G401.6 (cell line): Measurements from ENCODE around the gene ZNF444.
A peak's percentile ranks its signal among the peaks of the same experiment; 100 is the strongest.

Experiments used
- FAIRE-seq: peaks from 2 replicates; lab custom pipeline; 2012; peaks lifted over from hg19 to GRCh38; lab: Jason Lieb, UNC

The ZNF444 gene

GRCh38 chr19:56107626-56108351 is 33.3 kb upstream of the ZNF444 start:
- no peak for FAIRE-seq

GRCh38 chr19:56108447-56109195 is 32.5 kb upstream of the ZNF444 start:
- no peak for FAIRE-seq

- FAIRE-seq, result no peak
These were observed 31.9 kb upstream of the ZNF444 start for GRCh38 chr19:56109226-56109625.

- no peak for FAIRE-seq
These were observed 30.3 kb upstream of the ZNF444 start for GRCh38 chr19:56110515-56111448.

GRCh38 chr19:56111601-56112312 is 29.3 kb upstream of the ZNF444 start:
- no peak for FAIRE-seq

GRCh38 chr19:56112313-56112709 is 28.8 kb upstream of the ZNF444 start:
- no peak for FAIRE-seq

GRCh38 chr19:56113074-56113632 is 27.9 kb upstream of the ZNF444 start:
- no peak for FAIRE-seq

- no peak for FAIRE-seq
These were observed 26.9 kb upstream of the ZNF444 start for GRCh38 chr19:56114051-56114777.

GRCh38 chr19:56114778-56115110 is 26.3 kb upstream of the ZNF444 start:
- no peak for FAIRE-seq

GRCh38 chr19:56115490-56115889 is 25.6 kb upstream of the ZNF444 start:
- no peak for FAIRE-seq

GRCh38 chr19:56116606-56117005 is 24.5 kb upstream of the ZNF444 start:
- no peak for FAIRE-seq

GRCh38 chr19:56117376-56117884 is 23.7 kb upstream of the ZNF444 start:
- no peak for FAIRE-seq

- no peak for FAIRE-seq
These were observed 23.2 kb upstream of the ZNF444 start for GRCh38 chr19:56117889-56118288.

- FAIRE-seq, result no peak
These were observed 22.2 kb upstream of the ZNF444 start for GRCh38 chr19:56118666-56119581.

- FAIRE-seq, result no peak
These were observed 21.5 kb upstream of the ZNF444 start for GRCh38 chr19:56119582-56119978.

- FAIRE-seq, result no peak
These were observed 21.1 kb upstream of the ZNF444 start for GRCh38 chr19:56120002-56120370.

- FAIRE-seq, result no peak
These were observed 20.5 kb upstream of the ZNF444 start for GRCh38 chr19:56120371-56121179.

- peak; percentile 97 for FAIRE-seq
These were observed 19.6 kb upstream of the ZNF444 start, which contains the start of gene ZNF787 for GRCh38 chr19:56121180-56122167. Gene ZNF787, minus strand, starts transcription at chr19:56121295. Its CDS starts 18,078 bp downstream, at chr19:56103217.
